GM19193 (cell line): Measurements from ENCODE around the gene PLVAP.

ENCODE experiments used
- POLR2A ChIP-seq: IDR thresholded peaks from 4 replicates; pipeline ENCODE4 v1.6.1; 2011; ENCODE audit not compliant: insufficient read depth, insufficient read length; ENCODE audit errors: extremely low read depth

PLVAP gene

GRCh38 chr19:17376935-17377600 is at the start of gene PLVAP:
PLVAP (minus strand) TSS chr19:17377342; CDS start chr19:17377288, 54 bp downstream.
- TF ChIP-seq POLR2A = no peak

- no peak for TF ChIP-seq POLR2A
These were observed 47.7 kb upstream of the PLVAP start for GRCh38 chr19:17424743-17425365.

GRCh38 chr19:17423429-17424208 is 46.5 kb upstream of the PLVAP start:
- no peak for TF ChIP-seq POLR2A

DNA sequence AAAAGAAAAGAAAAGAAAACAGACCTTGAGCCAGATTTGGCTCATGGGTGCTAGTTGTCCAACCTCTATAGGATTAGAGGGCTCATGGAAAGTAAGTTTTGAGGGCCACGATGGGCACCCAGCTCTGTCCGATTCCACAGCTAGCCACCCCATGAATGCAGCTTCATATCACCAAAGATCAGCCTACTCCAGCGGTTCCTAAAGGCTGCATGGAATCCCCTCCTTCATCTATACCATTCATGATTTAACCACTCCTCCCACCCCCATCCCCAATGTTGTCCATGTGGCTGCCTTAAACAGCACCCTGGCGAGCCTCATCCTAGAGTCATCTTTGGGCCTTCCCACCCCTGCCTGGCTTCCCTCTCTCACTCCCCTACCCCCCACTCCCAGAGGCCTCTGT is 44.8 kb upstream of the PLVAP start:
- no peak for TF ChIP-seq POLR2A

DNA sequence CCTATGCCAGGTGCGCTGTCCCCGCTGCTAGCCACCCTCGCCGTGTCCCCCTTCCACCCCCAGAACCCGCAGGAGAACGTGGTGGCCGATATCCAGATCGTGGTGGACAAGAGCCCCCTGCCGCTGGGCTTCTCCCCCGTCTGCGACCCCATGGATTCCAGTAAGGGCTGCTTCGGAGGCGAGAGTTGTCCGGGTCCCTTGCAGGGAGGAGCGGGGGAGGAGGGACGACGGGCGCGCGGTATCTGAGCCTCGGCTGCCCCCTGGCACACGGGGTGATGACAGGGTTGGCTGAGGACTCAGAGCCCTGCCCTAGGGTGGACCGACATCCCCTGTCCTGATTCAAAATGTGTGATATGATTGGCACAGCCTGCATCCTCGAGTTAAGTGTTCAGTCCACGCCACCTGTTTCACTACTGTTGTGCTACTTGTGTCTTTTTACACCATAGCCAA is 43.4 kb upstream of the PLVAP start:
- no peak for TF ChIP-seq POLR2A

GRCh38 chr19:17419621-17420474 is 42.7 kb upstream of the PLVAP start, which contains the start of gene MVB12A:
MVB12A (plus strand) TSS chr19:17420047; CDS start chr19:17420136, 89 bp downstream.
- no peak for TF ChIP-seq POLR2A

DNA sequence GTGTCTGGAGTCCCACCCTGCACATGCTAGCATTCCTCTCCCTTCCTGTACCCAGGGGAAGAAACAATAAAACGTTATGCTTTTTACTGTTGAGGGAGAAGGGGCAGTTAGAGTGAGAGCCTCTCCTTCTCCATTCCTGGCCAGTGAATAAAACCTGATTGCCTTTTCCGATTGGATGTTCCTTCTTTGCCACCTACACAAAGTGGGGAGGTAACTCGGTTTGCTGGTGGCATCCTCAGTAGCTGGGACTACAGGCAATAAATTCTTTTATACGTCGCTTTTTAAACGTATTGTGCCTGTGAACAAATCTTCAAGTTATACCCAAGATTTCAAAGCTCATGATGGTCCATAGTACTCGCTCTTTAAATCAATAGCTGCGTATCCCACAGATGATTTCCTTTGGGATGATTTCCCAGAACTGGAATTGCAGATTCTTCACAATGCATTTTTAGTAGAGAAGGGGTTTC is 42.0 kb upstream of the PLVAP start:
- TF ChIP-seq POLR2A = no peak

- no peak for TF ChIP-seq POLR2A
These were observed 41.6 kb upstream of the PLVAP start for GRCh38 chr19:17418710-17419109.

DNA sequence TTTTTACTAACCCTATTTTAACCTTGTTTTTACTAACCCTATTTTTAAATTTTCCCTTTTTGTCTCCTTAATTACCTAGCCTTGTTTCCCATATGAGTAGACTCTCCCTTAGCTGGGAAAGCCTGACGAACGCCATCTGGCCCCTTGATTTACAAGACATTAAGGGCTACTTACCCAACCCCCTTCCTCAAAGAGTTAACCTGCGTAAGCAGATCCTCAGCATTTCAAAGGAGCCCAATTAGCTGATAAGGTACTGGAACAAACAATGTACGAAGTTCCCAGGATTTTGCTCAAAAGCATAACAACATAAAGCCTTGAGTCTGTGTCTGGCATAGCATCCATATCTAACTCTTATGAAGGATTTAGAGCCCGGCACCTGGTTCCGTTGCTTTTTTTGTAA is 38.0 kb upstream of the PLVAP start:
- no peak for TF ChIP-seq POLR2A

DNA sequence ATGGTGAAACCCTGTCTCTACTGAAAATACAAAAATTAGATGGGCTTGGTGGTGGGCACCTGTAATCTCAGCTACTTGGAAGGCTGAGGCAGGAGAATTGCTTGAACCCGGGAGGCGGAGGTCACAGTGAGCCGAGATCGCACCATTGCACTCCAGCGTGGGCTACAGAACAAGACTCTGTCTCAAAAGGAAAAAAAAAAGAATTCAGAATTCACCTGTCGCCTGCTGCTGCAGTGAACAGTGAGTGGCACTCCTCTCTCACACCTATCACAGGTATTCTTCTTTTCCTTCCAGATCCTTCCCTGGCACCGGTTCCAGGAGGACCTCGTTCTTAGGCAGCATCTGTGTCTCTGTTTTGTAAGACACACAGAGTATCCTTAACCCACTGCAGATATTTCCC is 37.0 kb upstream of the PLVAP start:
- no peak for TF ChIP-seq POLR2A

- no peak for TF ChIP-seq POLR2A
These were observed 34.7 kb upstream of the PLVAP start for GRCh38 chr19:17411801-17412200.

GRCh38 chr19:17409990-17410389 is 32.8 kb upstream of the PLVAP start:
- TF ChIP-seq POLR2A = no peak

- no peak for TF ChIP-seq POLR2A
These were observed 29.7 kb upstream of the PLVAP start for GRCh38 chr19:17406887-17407196.

- TF ChIP-seq POLR2A = no peak
These were observed 29.1 kb upstream of the PLVAP start for GRCh38 chr19:17406046-17406886.
